Esophagus squamous epithelium (tissue), 5 donors: ENCODE measurements around the gene ACTN2. TPM values are rescaled to one million over a fixed set of nuclear protein-coding genes. Genes with fewer than 3 reads are reported as not detected.
A peak's percentile ranks its signal among the peaks of the same experiment; 100 is the strongest.

Source experiments
- DNase-seq: peaks from one replicate; lab custom pipeline; 2025; lab: John Stamatoyannopoulos, UW
- H3K27ac ChIP-seq, 4 donors: fragments of 200-600 bp; sonication (generic); one replicate each; pipeline ENCODE4 v1.5.1; 2016 to 2019; ENCODE audit warnings: mild to moderate bottlenecking in 1 of 4
- H3K27me3 ChIP-seq, 4 donors: fragments of 200-600 bp; sonication (generic); 1 replicate in 3 of 4; 2 replicates in 1 of 4; pipeline versions ENCODE4 v1.5.1 to v1.6.0; 2017 to 2021; ENCODE audit warnings: antibody characterized with exemption in 1 of 4
- H3K36me3 ChIP-seq, 3 donors: fragments of 200-600 bp; sonication (generic); one replicate each; pipeline ENCODE4 v1.5.1; 2016 to 2019
- H3K4me1 ChIP-seq, 3 donors: fragments of 200-600 bp; sonication (generic); one replicate each; pipeline ENCODE4 v1.5.1; 2017 to 2019
- H3K4me3 ChIP-seq, 4 donors: fragments of 200-600 bp; sonication (generic); 1 replicate in 3 of 4; 2 replicates in 1 of 4; pipeline ENCODE4 v1.5.1; 2016 to 2019; ENCODE audit warnings: mild to moderate bottlenecking in 2 of 4, moderate library complexity in 1 of 4
- H3K9me3 ChIP-seq, 3 donors: fragments of 200-600 bp; sonication (generic); one replicate each; pipeline ENCODE4 v1.5.1; 2016 to 2019
- POLR2A ChIP-seq, 4 donors: fragments of 450-650 bp; IDR thresholded peaks; one replicate each; pipeline ENCODE4 v1.6.1; 2017; ENCODE audit warnings: antibody characterized with exemption in 4 of 4, mild to moderate bottlenecking in 4 of 4, moderate library complexity in 3 of 4
- WGBS, 2 donors: methylation state at CpG; one replicate each; pipeline ENCODE4 v1.1.5; 2018; 5-methylcytosine and 5-hydroxymethylcytosine counted together
- intact Hi-C: fragments of 100-400 bp; cut with DNase I; formaldehyde crosslinking; loops from one replicate; pipeline ENCODE4 v1.15.0; 2022
- total RNA-seq, 4 donors: library from RNA; depleted of rRNA; stranded (reverse); fragments of >200 nt; gene quantifications; one replicate each; pipeline ENCODE4 v1.1.0, GENCODE V29; 2016
- TF ChIP-seq, protein P1 (sequence below), 6 experiments: fragments of 450-650 bp in 4 of 6; fragments of 200-600 bp in 2 of 6; sonication (generic) in 2 of 6; IDR thresholded peaks; one replicate each; pipeline ENCODE4 v1.5.1; 2016 to 2019; ENCODE audit warnings: antibody characterized with exemption in 6 of 6, mild to moderate bottlenecking in 4 of 6, moderate library complexity in 4 of 6
- donor health status: DM: yes; HTN: yes; CAD: no.

ACTN2 gene
- total RNA-seq, 4 donors from 2014 or later, result 0.47 to 1.3 TPM; not detected in 2

DNA sequence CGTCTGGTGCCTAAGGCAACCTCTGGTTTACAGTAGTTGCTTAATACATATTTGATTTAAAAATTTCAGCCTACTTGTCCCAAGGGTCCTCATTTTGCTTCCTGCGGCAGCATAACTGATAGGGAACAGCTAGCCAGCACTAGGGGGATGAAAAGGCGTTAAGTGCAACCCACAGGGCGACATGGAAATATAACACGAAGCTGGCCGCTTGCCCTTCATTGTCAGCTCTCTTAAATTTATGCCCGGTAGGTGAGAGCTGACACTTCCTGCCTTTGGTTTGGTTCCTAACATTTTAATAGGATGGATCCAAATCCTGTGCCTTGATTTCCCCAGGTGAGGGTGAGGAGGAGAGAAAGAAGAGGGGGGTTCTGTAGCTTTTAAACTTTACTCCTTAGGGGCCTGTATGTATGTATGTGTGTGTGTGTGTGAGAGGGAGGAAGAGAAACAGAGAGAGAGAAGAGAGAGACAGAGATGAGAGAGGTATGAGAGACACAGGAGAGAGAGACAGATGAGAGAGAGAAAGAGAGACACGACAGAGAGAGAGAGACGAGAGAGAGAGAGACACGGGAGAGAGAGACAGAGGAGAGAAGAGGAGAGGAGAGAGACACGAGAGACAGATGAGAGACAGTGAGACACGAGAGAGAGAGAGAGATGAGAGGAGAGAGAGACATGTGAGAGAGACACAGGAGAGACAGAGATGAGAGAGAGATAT, 938 bp upstream of the ACTN2 start:
- H3K4me1 ChIP-seq, result peaks cover 5 to 21% (median 11%) of the 10 kb centered on the region in 3 donors
- 64 to 72% methylated on average over 12 of the region's 12 CpGs for WGBS, 2 donors
- DNase-seq, result no peak
- no peak for TF ChIP-seq POLR2A (IDR thresholded peaks at IDR 0.05)
- TF ChIP-seq, protein P1, sequence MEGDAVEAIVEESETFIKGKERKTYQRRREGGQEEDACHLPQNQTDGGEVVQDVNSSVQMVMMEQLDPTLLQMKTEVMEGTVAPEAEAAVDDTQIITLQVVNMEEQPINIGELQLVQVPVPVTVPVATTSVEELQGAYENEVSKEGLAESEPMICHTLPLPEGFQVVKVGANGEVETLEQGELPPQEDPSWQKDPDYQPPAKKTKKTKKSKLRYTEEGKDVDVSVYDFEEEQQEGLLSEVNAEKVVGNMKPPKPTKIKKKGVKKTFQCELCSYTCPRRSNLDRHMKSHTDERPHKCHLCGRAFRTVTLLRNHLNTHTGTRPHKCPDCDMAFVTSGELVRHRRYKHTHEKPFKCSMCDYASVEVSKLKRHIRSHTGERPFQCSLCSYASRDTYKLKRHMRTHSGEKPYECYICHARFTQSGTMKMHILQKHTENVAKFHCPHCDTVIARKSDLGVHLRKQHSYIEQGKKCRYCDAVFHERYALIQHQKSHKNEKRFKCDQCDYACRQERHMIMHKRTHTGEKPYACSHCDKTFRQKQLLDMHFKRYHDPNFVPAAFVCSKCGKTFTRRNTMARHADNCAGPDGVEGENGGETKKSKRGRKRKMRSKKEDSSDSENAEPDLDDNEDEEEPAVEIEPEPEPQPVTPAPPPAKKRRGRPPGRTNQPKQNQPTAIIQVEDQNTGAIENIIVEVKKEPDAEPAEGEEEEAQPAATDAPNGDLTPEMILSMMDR (IDR thresholded peaks at IDR 0.05), result no peak
- H3K27me3 ChIP-seq, result peaks cover 0 to 43% (median 0%) of the 10 kb centered on the region in 4 donors
- H3K9me3 ChIP-seq, result no peaks in the 10 kb centered on the region
- peak overlapping the region in 1 of 4 donors; percentile 46 for H3K27ac ChIP-seq
- H3K36me3 ChIP-seq, result no peaks in the 10 kb centered on the region
- H3K4me3 ChIP-seq, result no peak overlapping the region
- intact Hi-C loops, result no loop called here

DNA sequence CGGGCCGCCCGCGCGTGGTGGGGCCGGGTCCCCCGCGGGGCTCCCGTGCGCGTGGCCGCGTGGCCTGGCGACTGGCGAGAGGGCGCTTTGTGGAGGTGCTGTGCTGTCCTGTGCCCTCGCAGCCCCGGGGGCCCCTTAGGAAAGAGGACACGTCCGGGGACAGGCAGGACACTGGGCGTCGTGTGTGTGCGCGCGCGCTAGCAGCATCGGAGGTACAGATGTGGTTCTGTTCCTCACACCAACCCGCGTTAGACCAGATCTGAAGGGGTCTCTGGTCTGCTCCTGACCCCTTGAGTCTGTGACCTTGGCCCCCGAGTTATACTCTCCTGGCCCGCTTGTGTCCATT, 489 bp downstream of the ACTN2 start:
- H3K36me3 ChIP-seq, result no peaks in the 10 kb centered on the region
- WGBS, 2 donors, result 30 to 31% methylated on average over 6 to 14 of the region's 31 CpGs
- H3K4me1 ChIP-seq, result peaks cover 5 to 21% (median 11%) of the 10 kb centered on the region in 3 donors
- H3K4me3 ChIP-seq, result peak overlapping the region; percentile 29 to 68 (median 39)
- no peak for DNase-seq
- TF ChIP-seq POLR2A (IDR thresholded peaks at IDR 0.05), result no peak
- TF ChIP-seq, protein P1 (IDR thresholded peaks at IDR 0.05), result no peak
- H3K27ac ChIP-seq, result peak overlapping the region in 1 of 4 donors; percentile 9
- peaks cover 0 to 47% (median 0%) of the 10 kb centered on the region in 4 donors for H3K27me3 ChIP-seq
- intact Hi-C loops, result no loop called here
- no peaks in the 10 kb centered on the region for H3K9me3 ChIP-seq

DNA sequence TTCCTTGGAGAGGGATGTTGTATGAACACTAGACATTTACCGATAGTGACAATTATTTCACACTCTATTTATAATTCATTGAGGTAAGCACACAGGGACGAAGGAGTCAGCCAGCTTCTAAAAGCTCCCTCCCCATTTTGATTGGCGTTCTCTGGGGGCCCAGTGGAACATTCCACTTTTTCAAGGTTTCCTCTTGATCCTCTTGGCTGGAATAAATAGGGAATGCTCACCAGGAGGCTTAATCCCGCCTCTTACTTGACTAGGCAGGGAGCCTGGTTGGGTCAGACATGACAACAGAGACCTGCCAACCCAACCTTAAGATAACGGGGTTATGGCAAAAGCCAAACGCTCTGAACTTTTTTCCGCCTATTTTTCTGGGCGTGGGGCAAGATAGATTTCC, 974 bp downstream of the ACTN2 start:
- Histone ChIP-seq H3K36me3 (no peaks in the 10 kb centered on the region), H3K4me1 (peaks cover 5 to 21% (median 11%) of the 10 kb centered on the region in 3 donors), H3K27me3 (peaks cover 0 to 52% (median 0%) of the 10 kb centered on the region in 4 donors), H3K4me3 (peak overlapping the region in 2 of 4 donors; percentile 47 to 68), H3K27ac (no peak overlapping the region), H3K9me3 (no peaks in the 10 kb centered on the region)
- no peak for DNase-seq
- 55 to 60% methylated on average over 5 to 8 of the region's 8 CpGs for WGBS, 2 donors
- TF ChIP-seq POLR2A (IDR thresholded peaks at IDR 0.05), result no peak
- TF ChIP-seq, protein P1 (IDR thresholded peaks at IDR 0.05), result no peak
- intact Hi-C loops, result no loop called here

DNA sequence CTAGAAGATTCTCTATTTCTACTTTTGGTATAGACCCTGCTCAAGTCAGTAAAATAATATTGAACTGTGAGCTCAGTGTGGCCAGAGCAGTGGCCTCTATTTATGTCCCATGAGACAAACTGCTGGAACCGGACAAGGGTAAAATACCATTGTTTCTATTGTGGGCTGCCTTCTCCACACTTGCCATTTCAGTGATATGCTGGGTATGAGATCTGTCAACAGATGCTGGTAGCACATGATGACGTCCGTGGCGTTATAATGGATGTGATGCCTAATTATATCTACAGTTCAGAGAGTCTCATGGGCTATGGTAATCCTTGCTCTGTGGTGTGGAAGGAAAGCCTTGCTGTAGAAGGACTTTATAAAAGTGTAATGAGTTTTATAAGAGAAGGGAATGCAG, 2.4 kb downstream of the ACTN2 start:
- H3K4me1 ChIP-seq, result peaks cover 5 to 21% (median 11%) of the 10 kb centered on the region in 3 donors
- H3K27ac ChIP-seq, result no peak overlapping the region
- DNase-seq, result no peak
- H3K9me3 ChIP-seq, result no peaks in the 10 kb centered on the region
- TF ChIP-seq, protein P1 (IDR thresholded peaks at IDR 0.05), result no peak
- no peak for TF ChIP-seq POLR2A (IDR thresholded peaks at IDR 0.05)
- H3K36me3 ChIP-seq, result no peaks in the 10 kb centered on the region
- H3K27me3 ChIP-seq, result peaks cover 0 to 55% (median 0%) of the 10 kb centered on the region in 4 donors
- WGBS, 2 donors, result 75 to 84% methylated on average over 4 of the region's 4 CpGs
- intact Hi-C loops, result no loop called here
- no peak overlapping the region for H3K4me3 ChIP-seq

DNA sequence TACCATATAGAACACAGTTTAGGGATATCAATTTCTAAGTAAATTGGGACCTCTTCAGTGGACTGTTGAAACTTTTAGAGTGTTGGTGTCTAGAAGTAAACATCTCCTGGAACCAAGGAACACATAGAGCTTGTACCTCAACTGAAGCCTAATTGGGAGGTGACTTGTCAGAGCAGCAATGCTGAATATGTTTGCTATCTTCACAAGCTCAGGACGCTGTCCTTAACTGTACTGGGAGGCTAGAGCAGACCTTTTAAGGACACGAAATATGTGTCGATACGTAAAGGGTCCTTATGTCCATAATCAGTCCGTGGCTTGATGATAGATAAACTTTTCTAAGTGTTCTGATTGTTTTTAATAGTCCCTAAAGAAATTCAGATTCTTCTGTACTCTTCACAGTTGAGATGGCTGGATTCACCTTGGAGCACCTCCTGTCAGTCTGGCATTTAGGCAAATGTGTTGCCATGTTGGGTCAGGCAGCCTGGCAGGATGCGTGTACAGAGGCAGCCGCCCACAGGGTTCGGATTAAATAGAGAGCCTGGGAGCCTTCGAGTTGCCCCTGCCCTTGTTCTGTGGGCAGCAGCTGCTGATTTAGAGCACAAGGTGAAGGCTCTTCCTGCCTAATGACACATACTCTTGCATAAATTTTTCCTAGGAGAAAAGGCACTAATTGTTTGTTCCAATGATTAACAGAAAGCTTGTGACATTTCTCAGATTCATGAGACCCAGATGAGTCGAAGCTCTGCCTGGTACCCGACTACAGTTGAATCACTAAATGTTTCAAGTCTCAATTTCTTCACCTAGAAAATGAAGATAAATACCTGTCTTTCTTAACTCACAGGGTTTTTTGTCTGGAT, 3.6 kb downstream of the ACTN2 start:
- Histone ChIP-seq H3K9me3 (no peaks in the 10 kb centered on the region), H3K27me3 (peaks cover 0 to 57% (median 0%) of the 10 kb centered on the region in 4 donors), H3K27ac (no peak overlapping the region), H3K4me3 (no peak overlapping the region), H3K36me3 (no peaks in the 10 kb centered on the region), H3K4me1 (peaks cover 5 to 21% (median 11%) of the 10 kb centered on the region in 3 donors)
- 61 to 78% methylated on average over 7 to 9 of the region's 11 CpGs for WGBS, 2 donors
- TF ChIP-seq, protein P1 (IDR thresholded peaks at IDR 0.05), result no peak
- TF ChIP-seq POLR2A (IDR thresholded peaks at IDR 0.05), result no peak
- intact Hi-C loops, result no loop called here
- DNase-seq, result no peak
